HCT116 (cell line): ENCODE measurements around the gene SIL1. TPM values are rescaled to one million over a fixed set of nuclear protein-coding genes. Genes with fewer than 3 reads are reported as not detected.

Experiments
- ATAC-seq: fragments of 200-7000 bp; cut with Tn5 transposase; 2 replicates; pipeline ENCODE4 v1.9.1; 2020; ENCODE audit warnings: mild to moderate bottlenecking, moderate library complexity
- BruUV-seq: library from RNA; stranded (reverse); fragments of 400-500 nt; replicated peaks from 2 replicates; lab custom pipeline; 2021; lab: Mats Ljungman, UMichigan
- CTCF ChIA-PET: fragments of 300-600 bp; sonication (Branson Sonifier 250); formaldehyde crosslinking; loops from one replicate; lab custom pipeline; 2021; ENCODE audit warnings: antibody characterized with exemption; lab: Charles Lee
- POLR2A ChIA-PET: fragments of 300-600, 350-600 bp; sonication (Branson Sonifier 250); formaldehyde crosslinking; loops from one replicate; lab custom pipeline; 2021; ENCODE audit warnings: antibody characterized with exemption; lab: Charles Lee
- RAD21 ChIA-PET, 2 experiments: fragments of 300-600 bp; sonication (Branson Sonifier 250); formaldehyde crosslinking; loops; one replicate each; lab custom pipeline; 2023; ENCODE audit warnings: low total read pairs in 2 of 2; ENCODE audit not compliant: uncharacterized antibody in 2 of 2, unreplicated experiment in 2 of 2, low non-redundant PET in 1 of 2; lab: Charles Lee
- DNase-seq: peaks from one replicate; pipeline ENCODE4 v3.0.0-alpha.2; 2010; ENCODE audit warnings: low read depth, low spot score
- H2AFZ ChIP-seq: fragments of 200-600 bp; shearing (Covaris generic), sonication (generic); 2 replicates; pipeline ENCODE4 v1.6.1; 2017; ENCODE audit warnings: low read depth, mixed run types, mixed read lengths, antibody characterized with exemption, low read length; ENCODE audit not compliant: poor library complexity, severe bottlenecking
- H3K27ac ChIP-seq: 2 replicates; pipeline ENCODE4 v1.5.1; 2012; ENCODE audit warnings: low read depth, low read length
- H3K27me3 ChIP-seq: fragments of 200-600 bp; sonication (generic); 2 replicates; pipeline ENCODE4 v1.6.1; 2016; ENCODE audit warnings: mixed run types, low read length, mixed read lengths; ENCODE audit not compliant: insufficient read depth
- H3K36me3 ChIP-seq, 2 experiments: fragments of 200-500 bp in 1 of 2; fragments of 200-600 bp in 1 of 2; sonication (Bioruptor generic) in 1 of 2; sonication (generic) in 1 of 2; 2 replicates each; pipeline versions ENCODE4 v1.5.1 to v1.6.1; 2014 to 2016; ENCODE audit warnings: low read length in 2 of 2, inconsistent platforms in 1 of 2, mixed read lengths in 1 of 2, mixed run types in 1 of 2; ENCODE audit not compliant: insufficient read depth in 2 of 2, control insufficient read depth in 1 of 2
- H3K4me1 ChIP-seq, 2 experiments: fragments of 200-600 bp in 1 of 2; sonication (generic) in 1 of 2; 2 replicates each; pipeline versions ENCODE4 v1.5.1 to v1.6.1; 2012 to 2017; ENCODE audit warnings: low read length in 2 of 2, inconsistent platforms in 1 of 2, mild to moderate bottlenecking in 1 of 2, mixed read lengths in 1 of 2, mixed run types in 1 of 2, moderate library complexity in 1 of 2; ENCODE audit not compliant: insufficient read depth in 2 of 2, control insufficient read depth in 1 of 2
- H3K4me2 ChIP-seq: fragments of 200-600 bp; sonication (generic); 2 replicates; pipeline ENCODE4 v1.6.1; 2017; ENCODE audit warnings: mixed run types, low read length, mixed read lengths
- H3K4me3 ChIP-seq, 2 experiments: fragments of 200-600 bp in 1 of 2; sonication (generic) in 1 of 2; replicated peaks in 1 of 2; 2 replicates each; pipeline ENCODE4 v1.5.1; 2011 to 2016; ENCODE audit warnings: low read length in 2 of 2, control low read depth in 1 of 2, low read depth in 1 of 2, mild to moderate bottlenecking in 1 of 2, mixed read lengths in 1 of 2, mixed run types in 1 of 2
- H3K79me2 ChIP-seq: fragments of 200-600 bp; sonication (generic); 2 replicates; pipeline ENCODE4 v1.6.1; 2017; ENCODE audit warnings: mild to moderate bottlenecking, mixed run types, low read length, moderate library complexity, mixed read lengths; ENCODE audit not compliant: insufficient read depth
- H3K9ac ChIP-seq: fragments of 200-600 bp; sonication (generic); 2 replicates; pipeline ENCODE4 v1.6.1; 2016; ENCODE audit warnings: low read length, mixed read lengths
- H3K9me2 ChIP-seq: fragments of 200-600 bp; sonication (generic), shearing (Covaris generic); 2 replicates; pipeline ENCODE4 v1.6.1; 2017; ENCODE audit warnings: mixed run types, mild to moderate bottlenecking, moderate library complexity; ENCODE audit not compliant: insufficient read depth
- H3K9me3 ChIP-seq, 2 experiments: fragments of 200-500 bp in 1 of 2; fragments of 200-600 bp in 1 of 2; sonication (Bioruptor generic) in 1 of 2; sonication (generic) in 1 of 2; 2 replicates each; pipeline ENCODE4 v1.6.1; 2014 to 2017; ENCODE audit warnings: low read length in 2 of 2, mixed read lengths in 2 of 2, inconsistent platforms in 1 of 2, low read depth in 1 of 2, mild to moderate bottlenecking in 1 of 2, mixed run types in 1 of 2, moderate library complexity in 1 of 2; ENCODE audit not compliant: control insufficient read depth in 1 of 2, insufficient read depth in 1 of 2
- H4K20me1 ChIP-seq: fragments of 200-600 bp; sonication (generic), shearing (Covaris generic); 2 replicates; pipeline ENCODE4 v1.6.1; 2017; ENCODE audit warnings: mixed run types, mild to moderate bottlenecking, moderate library complexity; ENCODE audit not compliant: insufficient read depth
- EGR1 ChIP-seq: IDR thresholded peaks from 2 replicates; pipeline ENCODE4 v1.6.1; 2012; ENCODE audit warnings: low read depth
- EZH2phosphoT487 ChIP-seq: fragments of 200-600 bp; IDR thresholded peaks from 2 replicates; pipeline ENCODE4 v1.6.1; 2018; ENCODE audit warnings: antibody characterized with exemption, borderline replicate concordance
- YY1 ChIP-seq: IDR thresholded peaks from 2 replicates; pipeline ENCODE4 v1.6.1; 2011; ENCODE audit warnings: low read length, low read depth, moderate library complexity, mild to moderate bottlenecking; ENCODE audit not compliant: insufficient replicate concordance; ENCODE audit errors: extremely low read depth
- ZFX ChIP-seq: fragments of 450-650 bp; IDR thresholded peaks from 2 replicates; pipeline ENCODE4 v1.6.1; 2017
- ZNF274 ChIP-seq: fragments of 200-500 bp; sonication (Bioruptor generic); IDR thresholded peaks from 2 replicates; pipeline ENCODE4 v1.6.1; 2014; ENCODE audit warnings: mild to moderate bottlenecking, low read depth, low read length, inconsistent platforms
- intact Hi-C: fragments of 100-400 bp; cut with micrococcal nuclease; formaldehyde crosslinking; loops from 2 replicates; pipeline ENCODE4 v1.10.0; 2022
- total RNA-seq: library from RNA; stranded (reverse); gene quantifications from one replicate; pipeline ENCODE4 v1.2.1, GENCODE V29; 2021; ENCODE audit not compliant: unreplicated experiment
- TF ChIP-seq, protein P1 (sequence below), 3 experiments: fragments of 200-600 bp in 1 of 3; sonication (generic) in 1 of 3; IDR thresholded peaks in 2 of 3; conservative IDR thresholded peaks in 1 of 3; 2 replicates each; pipeline ENCODE4 v1.5.1; 2012 to 2017; ENCODE audit warnings: low read depth in 2 of 3, low read length in 2 of 3, antibody characterized with exemption in 1 of 3, borderline replicate concordance in 1 of 3, control low read depth in 1 of 3, mild to moderate bottlenecking in 1 of 3, mixed read lengths in 1 of 3, mixed run types in 1 of 3, moderate library complexity in 1 of 3; ENCODE audit not compliant: insufficient read depth in 1 of 3
- TF ChIP-seq, protein P2 (sequence below): IDR thresholded peaks from 2 replicates; pipeline ENCODE4 v1.6.1; 2012

SIL1 gene
- total RNA-seq, 1 experiment from 2014 or later, result 34.0 TPM

DNA sequence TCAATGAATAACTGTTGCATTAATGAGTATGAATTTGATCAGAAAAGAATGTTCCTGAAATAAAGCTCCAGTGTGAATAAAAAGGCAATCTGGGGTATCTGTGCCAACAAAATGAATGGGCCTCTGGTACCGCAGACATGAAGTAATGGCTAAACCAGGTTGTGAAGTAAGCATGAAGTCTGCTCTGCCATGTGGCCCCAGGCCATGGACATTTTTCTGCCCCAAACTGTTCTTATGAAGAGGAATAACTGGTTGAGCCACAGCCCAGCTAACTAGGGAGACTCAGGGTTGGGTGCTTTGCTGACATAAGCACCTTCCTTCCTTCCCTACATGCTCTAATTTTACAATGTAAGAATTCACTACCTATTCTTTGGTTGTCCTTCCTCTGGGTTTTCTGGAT lies 175.6 kb downstream of the SIL1 start (continued):
- TF ChIP-seq, protein P1, sequence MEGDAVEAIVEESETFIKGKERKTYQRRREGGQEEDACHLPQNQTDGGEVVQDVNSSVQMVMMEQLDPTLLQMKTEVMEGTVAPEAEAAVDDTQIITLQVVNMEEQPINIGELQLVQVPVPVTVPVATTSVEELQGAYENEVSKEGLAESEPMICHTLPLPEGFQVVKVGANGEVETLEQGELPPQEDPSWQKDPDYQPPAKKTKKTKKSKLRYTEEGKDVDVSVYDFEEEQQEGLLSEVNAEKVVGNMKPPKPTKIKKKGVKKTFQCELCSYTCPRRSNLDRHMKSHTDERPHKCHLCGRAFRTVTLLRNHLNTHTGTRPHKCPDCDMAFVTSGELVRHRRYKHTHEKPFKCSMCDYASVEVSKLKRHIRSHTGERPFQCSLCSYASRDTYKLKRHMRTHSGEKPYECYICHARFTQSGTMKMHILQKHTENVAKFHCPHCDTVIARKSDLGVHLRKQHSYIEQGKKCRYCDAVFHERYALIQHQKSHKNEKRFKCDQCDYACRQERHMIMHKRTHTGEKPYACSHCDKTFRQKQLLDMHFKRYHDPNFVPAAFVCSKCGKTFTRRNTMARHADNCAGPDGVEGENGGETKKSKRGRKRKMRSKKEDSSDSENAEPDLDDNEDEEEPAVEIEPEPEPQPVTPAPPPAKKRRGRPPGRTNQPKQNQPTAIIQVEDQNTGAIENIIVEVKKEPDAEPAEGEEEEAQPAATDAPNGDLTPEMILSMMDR (IDR thresholded peaks at IDR 0.05 in 2 of 3, conservative IDR thresholded peaks at IDR 0.05 in 1 of 3; ENCODE audit: borderline replicate concordance in 1 of 3, insufficient read depth in 1 of 3, low read depth in 2 of 3, low read length in 2 of 3), result no peak

DNA sequence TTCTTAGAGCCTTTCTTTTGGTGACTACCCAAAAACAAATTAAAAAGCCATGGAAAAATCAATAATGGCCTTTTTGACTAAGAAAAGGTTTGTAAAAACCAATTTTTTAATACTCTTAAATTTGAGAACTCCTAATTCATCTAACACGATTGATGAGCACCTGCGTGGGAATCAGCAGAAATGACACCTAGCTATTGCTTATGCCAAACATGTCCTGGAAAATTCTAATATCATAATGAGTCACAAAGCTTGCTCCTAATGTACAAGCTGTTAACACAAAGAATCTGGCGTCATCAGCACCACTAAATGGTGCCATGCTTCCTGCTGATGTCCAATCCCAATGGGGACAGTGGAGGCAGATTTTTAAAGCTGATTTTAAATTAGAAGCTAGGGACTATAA lies 176.8 kb downstream of the SIL1 start:
- H3K9ac ChIP-seq, result no peak overlapping the region
- DNase-seq, result no peak
- POLR2A ChIA-PET, result no interaction called here
- H2AFZ ChIP-seq, result no peak overlapping the region
- H3K9me3 ChIP-seq, result no peaks in the 10 kb centered on the region
- intact Hi-C loops, result no loop called here
- no TSS peak for BruUV-seq
- CTCF ChIA-PET, result no interaction called here
- H3K27me3 ChIP-seq, result no peaks in the 10 kb centered on the region
- no peaks in the 10 kb centered on the region for H3K36me3 ChIP-seq
- no peaks in the 10 kb centered on the region for H4K20me1 ChIP-seq
- H3K79me2 ChIP-seq, result no peaks in the 10 kb centered on the region
- H3K9me2 ChIP-seq, result no peaks in the 10 kb centered on the region
- no peak overlapping the region for H3K4me3 ChIP-seq
- no peak for ATAC-seq
- TF ChIP-seq YY1 (no peak), EZH2phosphoT487 (no peak), ZNF274 (no peak), EGR1 (no peak), ZFX (no peak)
- TF ChIP-seq, protein P2, sequence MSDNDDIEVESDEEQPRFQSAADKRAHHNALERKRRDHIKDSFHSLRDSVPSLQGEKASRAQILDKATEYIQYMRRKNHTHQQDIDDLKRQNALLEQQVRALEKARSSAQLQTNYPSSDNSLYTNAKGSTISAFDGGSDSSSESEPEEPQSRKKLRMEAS, result no peak
- no peak overlapping the region for H3K4me2 ChIP-seq
- RAD21 ChIA-PET, result no interaction called here
- H3K4me1 ChIP-seq, result no peaks in the 10 kb centered on the region
- no peak overlapping the region for H3K27ac ChIP-seq
